GM23338 (cell line): ENCODE measurements around the gene NCBP3. TPM values are rescaled to one million over a fixed set of nuclear protein-coding genes. Genes with fewer than 3 reads are reported as not detected.

Experiments
- ATAC-seq: fragments of 200-7000 bp; cut with Tn5 transposase; 3 replicates; pipeline ENCODE4 v1.9.1; 2020
- DNase-seq: peaks from one replicate; pipeline ENCODE4 v3.0.0-alpha.2; 2015; ENCODE audit warnings: low spot score
- H2AFZ ChIP-seq: fragments of 200-600 bp; sonication (generic); 2 replicates; pipeline ENCODE4 v1.8.0; 2016; ENCODE audit warnings: antibody characterized with exemption, mild to moderate bottlenecking, moderate library complexity
- H3F3A ChIP-seq: fragments of 200-600 bp; sonication (generic); replicated peaks from 2 replicates; pipeline ENCODE4 v1.8.0; 2017; ENCODE audit warnings: antibody characterized with exemption, mixed run types, low read depth
- H3K27ac ChIP-seq: fragments of 200-600 bp; sonication (generic); 2 replicates; pipeline ENCODE4 v1.6.1; 2016; ENCODE audit warnings: low read depth
- H3K27me3 ChIP-seq: fragments of 200-600 bp; sonication (generic); 2 replicates; pipeline ENCODE4 v1.8.0; 2016; ENCODE audit warnings: mild to moderate bottlenecking, mixed run types, moderate library complexity; ENCODE audit not compliant: insufficient read depth
- H3K36me3 ChIP-seq: fragments of 200-600 bp; sonication (generic); 2 replicates; pipeline ENCODE4 v1.8.0; 2016; ENCODE audit warnings: mild to moderate bottlenecking; ENCODE audit not compliant: insufficient read depth
- H3K4me1 ChIP-seq: fragments of 200-600 bp; sonication (generic); 2 replicates; pipeline ENCODE4 v1.8.0; 2016; ENCODE audit warnings: mild to moderate bottlenecking, moderate library complexity; ENCODE audit not compliant: insufficient read depth
- H3K4me2 ChIP-seq: fragments of 200-600 bp; sonication (generic); 2 replicates; pipeline ENCODE4 v1.7.1; 2017; ENCODE audit warnings: mixed run types
- H3K4me3 ChIP-seq: fragments of 200-600 bp; sonication (generic); 2 replicates; pipeline ENCODE4 v1.6.1; 2016; ENCODE audit warnings: mixed run types
- H3K79me2 ChIP-seq: fragments of 200-600 bp; sonication (generic); replicated peaks from 2 replicates; pipeline ENCODE4 v1.8.0; 2017; ENCODE audit warnings: mild to moderate bottlenecking; ENCODE audit not compliant: insufficient read depth
- H3K9me2 ChIP-seq: fragments of 200-600 bp; sonication (generic); 2 replicates; pipeline ENCODE4 v1.8.0; 2017; ENCODE audit not compliant: insufficient read depth
- H4K20me1 ChIP-seq: fragments of 200-600 bp; sonication (generic); replicated peaks from 2 replicates; pipeline ENCODE4 v1.8.0; 2017; ENCODE audit warnings: mild to moderate bottlenecking; ENCODE audit not compliant: insufficient read depth
- H3K27ac Mint-ChIP-seq: 2 replicates; pipeline ENCODE4 v1.8.0; 2020; ENCODE audit warnings: inconsistent platforms, mild to moderate bottlenecking, moderate library complexity, mixed read lengths
- H3K27me3 Mint-ChIP-seq: 3 replicates; pipeline ENCODE4 v1.8.0; 2022; ENCODE audit warnings: low read depth, mild to moderate bottlenecking, moderate library complexity, mixed read lengths, inconsistent platforms; ENCODE audit not compliant: insufficient read depth, poor library complexity
- H3K36me3 Mint-ChIP-seq: 3 replicates; pipeline ENCODE4 v1.8.0; 2021; ENCODE audit warnings: low read depth, mild to moderate bottlenecking, inconsistent platforms, moderate library complexity, mixed read lengths
- H3K4me1 Mint-ChIP-seq: 3 replicates; pipeline ENCODE4 v1.8.0; 2020; ENCODE audit warnings: mild to moderate bottlenecking, inconsistent platforms, mixed read lengths
- H3K4me3 Mint-ChIP-seq: 3 replicates; pipeline ENCODE4 v1.8.0; 2021; ENCODE audit warnings: moderate library complexity, mild to moderate bottlenecking, inconsistent platforms, mixed read lengths
- H3K9me3 Mint-ChIP-seq: 3 replicates; pipeline ENCODE4 v1.8.0; 2020; ENCODE audit warnings: moderate library complexity, mild to moderate bottlenecking, inconsistent platforms, mixed read lengths
- CREB1 ChIP-seq: fragments of 250-450 bp; sonication (Bioruptor Pico); IDR thresholded peaks from 2 replicates; pipeline ENCODE4 v1.5.0; 2020; ENCODE audit warnings: low read depth, mild to moderate bottlenecking, moderate library complexity
- ETS1 ChIP-seq: IDR thresholded peaks from 2 replicates; pipeline ENCODE4 v1.6.1; 2016; ENCODE audit warnings: antibody characterized with exemption
- EZH2 ChIP-seq: fragments of 200-600 bp; sonication (generic); IDR thresholded peaks from one replicate; pipeline ENCODE4 v1.8.0; 2017; ENCODE audit warnings: antibody characterized with exemption, mild to moderate bottlenecking, low read depth; ENCODE audit not compliant: unreplicated experiment
- EZH2phosphoT487 ChIP-seq: fragments of 200-600 bp; sonication (generic); IDR thresholded peaks from one replicate; pipeline ENCODE4 v1.8.1; 2018; ENCODE audit warnings: antibody characterized with exemption; ENCODE audit not compliant: unreplicated experiment
- NANOG ChIP-seq: IDR thresholded peaks from 2 replicates; pipeline ENCODE4 v1.6.1; 2016; ENCODE audit warnings: antibody characterized with exemption, borderline replicate concordance
- POLR2AphosphoS5 ChIP-seq: IDR thresholded peaks from 2 replicates; pipeline ENCODE4 v1.6.1; 2016; ENCODE audit warnings: antibody characterized with exemption, low read depth
- STAT1 ChIP-seq: IDR thresholded peaks from one replicate; pipeline ENCODE4 v1.6.1; 2016; ENCODE audit warnings: antibody characterized with exemption; ENCODE audit not compliant: unreplicated experiment
- ZNF114 ChIP-seq: fragments of 250-450 bp; sonication (Bioruptor Pico); IDR thresholded peaks from 2 replicates; pipeline ENCODE4 v1.5.0; 2020; ENCODE audit warnings: mild to moderate bottlenecking, moderate library complexity
- ZNF331 ChIP-seq: fragments of 250-450 bp; sonication (Bioruptor Pico); IDR thresholded peaks from 2 replicates; pipeline ENCODE4 v1.5.0; 2020; ENCODE audit warnings: low read depth, mild to moderate bottlenecking, moderate library complexity
- polyA plus RNA-seq: library from polyadenylated mRNA; unstranded; fragments of >200 nt; fragmentation: Nextera tagmentation; extraction: Ambion mirVana; gene quantifications from 2 replicates; pipeline ENCODE4 v1.2.1, GENCODE V29; 2016
- total RNA-seq: library from RNA; depleted of rRNA; stranded (reverse); fragments of >200 nt; shearing (Covaris generic); gene quantifications from 2 replicates; pipeline ENCODE4 v1.2.3, GENCODE V29; 2014
- TF ChIP-seq, protein P1 (sequence below): IDR thresholded peaks from one replicate; pipeline ENCODE4 v1.6.1; 2018; ENCODE audit warnings: antibody characterized with exemption; ENCODE audit not compliant: unreplicated experiment

NCBP3 gene
- total and polyA plus RNA-seq, 2 experiments from 2014 or later, result 35.5 to 42.8 TPM

DNA sequence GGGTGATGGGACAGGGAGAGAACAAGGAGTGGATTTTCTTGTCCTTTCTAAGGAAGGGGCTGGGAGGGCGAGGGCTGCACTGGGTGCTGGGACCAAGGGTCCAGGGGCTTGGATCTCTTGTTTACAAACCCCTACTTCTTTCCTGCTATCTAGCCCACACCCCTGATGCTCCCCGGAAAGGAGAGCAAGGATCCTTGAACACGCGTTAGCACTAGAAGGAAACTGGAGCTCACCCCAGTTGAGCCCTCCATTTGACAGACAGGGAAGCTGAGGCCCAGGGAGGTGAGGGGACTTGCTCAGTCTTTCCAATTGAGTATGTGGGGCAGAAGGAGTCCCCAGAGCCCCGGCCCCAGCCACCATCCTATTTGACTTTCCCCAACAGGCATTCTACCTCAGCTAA, 40.5 kb downstream of the NCBP3 start:
- peaks cover 4% of the 10 kb centered on the region for H3F3A ChIP-seq
- H3K4me2 ChIP-seq, result no peak overlapping the region
- no peaks in the 10 kb centered on the region for H3K79me2 ChIP-seq
- H3K27ac ChIP-seq, result no peak overlapping the region
- peaks cover 11% of the 10 kb centered on the region for H4K20me1 ChIP-seq
- no peaks in the 10 kb centered on the region for H3K27me3 ChIP-seq
- no peaks in the 10 kb centered on the region for H3K9me2 ChIP-seq
- H3K4me3 Mint-ChIP-seq, result no peak overlapping the region
- no peaks in the 10 kb centered on the region for H3K4me1 ChIP-seq
- TF ChIP-seq, protein P1, sequence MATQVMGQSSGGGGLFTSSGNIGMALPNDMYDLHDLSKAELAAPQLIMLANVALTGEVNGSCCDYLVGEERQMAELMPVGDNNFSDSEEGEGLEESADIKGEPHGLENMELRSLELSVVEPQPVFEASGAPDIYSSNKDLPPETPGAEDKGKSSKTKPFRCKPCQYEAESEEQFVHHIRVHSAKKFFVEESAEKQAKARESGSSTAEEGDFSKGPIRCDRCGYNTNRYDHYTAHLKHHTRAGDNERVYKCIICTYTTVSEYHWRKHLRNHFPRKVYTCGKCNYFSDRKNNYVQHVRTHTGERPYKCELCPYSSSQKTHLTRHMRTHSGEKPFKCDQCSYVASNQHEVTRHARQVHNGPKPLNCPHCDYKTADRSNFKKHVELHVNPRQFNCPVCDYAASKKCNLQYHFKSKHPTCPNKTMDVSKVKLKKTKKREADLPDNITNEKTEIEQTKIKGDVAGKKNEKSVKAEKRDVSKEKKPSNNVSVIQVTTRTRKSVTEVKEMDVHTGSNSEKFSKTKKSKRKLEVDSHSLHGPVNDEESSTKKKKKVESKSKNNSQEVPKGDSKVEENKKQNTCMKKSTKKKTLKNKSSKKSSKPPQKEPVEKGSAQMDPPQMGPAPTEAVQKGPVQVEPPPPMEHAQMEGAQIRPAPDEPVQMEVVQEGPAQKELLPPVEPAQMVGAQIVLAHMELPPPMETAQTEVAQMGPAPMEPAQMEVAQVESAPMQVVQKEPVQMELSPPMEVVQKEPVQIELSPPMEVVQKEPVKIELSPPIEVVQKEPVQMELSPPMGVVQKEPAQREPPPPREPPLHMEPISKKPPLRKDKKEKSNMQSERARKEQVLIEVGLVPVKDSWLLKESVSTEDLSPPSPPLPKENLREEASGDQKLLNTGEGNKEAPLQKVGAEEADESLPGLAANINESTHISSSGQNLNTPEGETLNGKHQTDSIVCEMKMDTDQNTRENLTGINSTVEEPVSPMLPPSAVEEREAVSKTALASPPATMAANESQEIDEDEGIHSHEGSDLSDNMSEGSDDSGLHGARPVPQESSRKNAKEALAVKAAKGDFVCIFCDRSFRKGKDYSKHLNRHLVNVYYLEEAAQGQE, result no peak
- TF ChIP-seq CREB1 (CRISPR knock-in tag), result no peak
- no peak for TF ChIP-seq STAT1
- TF ChIP-seq NANOG, result no peak
- no peak overlapping the region for H3K4me3 ChIP-seq
- H3K36me3 Mint-ChIP-seq, result peaks cover 32% of the 10 kb centered on the region
- H3K27ac Mint-ChIP-seq, result no peak overlapping the region
- H3K27me3 Mint-ChIP-seq, result peaks cover 4% of the 10 kb centered on the region
- ATAC-seq, result no peak
- no peak for DNase-seq
- no peaks in the 10 kb centered on the region for H3K4me1 Mint-ChIP-seq
- H3K36me3 ChIP-seq, result peaks cover 22% of the 10 kb centered on the region
- no peaks in the 10 kb centered on the region for H3K9me3 Mint-ChIP-seq
- H2AFZ ChIP-seq, result no peak overlapping the region

GRCh38 chr17:3804503-3804931, 41.5 kb downstream of the NCBP3 start:
- H3K27ac Mint-ChIP-seq, result no peak overlapping the region
- H4K20me1 ChIP-seq, result peaks cover 11% of the 10 kb centered on the region
- DNase-seq (no peak), ATAC-seq (no peak)
- H3K4me1 ChIP-seq, result no peaks in the 10 kb centered on the region
- no peaks in the 10 kb centered on the region for H3K4me1 Mint-ChIP-seq
- no peak overlapping the region for H2AFZ ChIP-seq
- no peaks in the 10 kb centered on the region for H3K9me2 ChIP-seq
- H3K27ac ChIP-seq, result no peak overlapping the region
- peaks cover 22% of the 10 kb centered on the region for H3K36me3 ChIP-seq
- TF ChIP-seq ETS1 (no peak), EZH2phosphoT487 (no peak), ZNF331 (CRISPR knock-in tag) (no peak), ZNF114 (CRISPR knock-in tag) (no peak), POLR2AphosphoS5 (no peak), EZH2 (no peak)
- TF ChIP-seq, protein P1, result no peak
- no peaks in the 10 kb centered on the region for H3K79me2 ChIP-seq
- H3F3A ChIP-seq, result peaks cover 4% of the 10 kb centered on the region
- H3K4me3 ChIP-seq, result no peak overlapping the region
- peaks cover 5% of the 10 kb centered on the region for H3K27me3 Mint-ChIP-seq
- H3K9me3 Mint-ChIP-seq, result no peaks in the 10 kb centered on the region
- no peaks in the 10 kb centered on the region for H3K27me3 ChIP-seq
- no peak overlapping the region for H3K4me3 Mint-ChIP-seq
- peaks cover 22% of the 10 kb centered on the region for H3K36me3 Mint-ChIP-seq
- H3K4me2 ChIP-seq, result no peak overlapping the region
